Mucosa of descending colon (tissue), 3 donors: Measurements from ENCODE around the gene SMARCA2. TPM values are rescaled to one million over a fixed set of nuclear protein-coding genes. Genes with fewer than 3 reads are reported as not detected.

Experiments
- ATAC-seq: fragments of 200-7000 bp; cut with Tn5 transposase; one replicate; pipeline ENCODE4 v1.9.1; 2020; ENCODE audit warnings: mild to moderate bottlenecking, moderate library complexity
- DNase-seq, 3 donors: peaks; one replicate each; pipeline ENCODE4 v3.0.0-alpha.2; 2020
- H3K36me3 ChIP-seq: fragments of 200-600 bp; one replicate; pipeline ENCODE4 v1.8.0; 2021; ENCODE audit warnings: low read depth, mild to moderate bottlenecking
- H3K4me1 ChIP-seq: fragments of 200-600 bp; one replicate; pipeline ENCODE4 v1.8.0; 2021; ENCODE audit warnings: low read depth, mild to moderate bottlenecking
- H3K4me3 ChIP-seq: fragments of 200-600 bp; one replicate; pipeline ENCODE4 v1.8.0; 2021; ENCODE audit warnings: mild to moderate bottlenecking
- H3K9me3 ChIP-seq: fragments of 200-600 bp; one replicate; pipeline ENCODE4 v1.8.0; 2021; ENCODE audit warnings: mild to moderate bottlenecking
- intact Hi-C, 2 donors: fragments of 100-400 bp; cut with DNase I in 1 of 2; cut with micrococcal nuclease in 1 of 2; formaldehyde crosslinking; loops; one replicate each; pipeline versions ENCODE4 v1.11.0 to v1.11.1; 2022; cut with DNase I, micrococcal nuclease
- long read RNA-seq, 2 donors: library from polyadenylated mRNA; unstranded; transcript quantifications; one replicate each; pipeline ENCODE4 v2.0.0, GENCODE V29; 2019 to 2021
- total RNA-seq, 3 donors: library from RNA; stranded (reverse); fragmentation: NEBNext Ultra II Directional in 2 of 3; extraction: Animal tissue kit (Norgen Biotek cat#: 25700) in 2 of 3; gene quantifications; one replicate each; pipeline versions ENCODE4 v1.2.1 to v1.2.4, GENCODE V29; 2021 to 2023
- TF ChIP-seq, protein P1 (sequence below): fragments of 200-600 bp; IDR thresholded peaks from one replicate; pipeline ENCODE4 v1.8.0; 2022; ENCODE audit warnings: antibody characterized with exemption, mild to moderate bottlenecking
- donor health status: DM: no; HTN: no; CAD: no; lungs with moderate emphysema.
- donor health status: DM: no; HTN: no; CAD: no.
- donor health status: DM: no; HTN: yes; CAD: no.

Gene SMARCA2
- 100 to 1,000 TPM; 105 to 131 (median 117) TPM for total RNA-seq
- long read RNA-seq, donor 1, full-length matches to known transcripts: 2 of 47 reads
- long read RNA-seq, donor 1, partial matches to known transcripts: 37 of 47 reads
- long read RNA-seq, donor 1, other reads (novel, unspliced or antisense): 8 of 47 reads
- long read RNA-seq, donor 2, full-length matches to known transcripts: 2 of 2 reads
- long read RNA-seq, donor 2, partial matches to known transcripts: 0 of 2 reads
- long read RNA-seq, donor 2, other reads (novel, unspliced or antisense): 0 of 2 reads

GRCh38 chr9:2014696-2015580 lies at the start of gene SMARCA2:
TSS of gene SMARCA2 (plus strand) at chr9:2015347. CDS start at chr9:2029023, 13,676 bp downstream.
- no peaks in the 10 kb centered on the region for H3K9me3 ChIP-seq
- H3K4me3 ChIP-seq: peak within 1 kb of the TSS; percentile 64
- peaks cover 23% of the 10 kb centered on the region for H3K4me1 ChIP-seq
- DNase-seq: peak; percentile 99
- H3K36me3 ChIP-seq: no peaks in the 10 kb centered on the region
- peak; percentile 85 for ATAC-seq
- TF ChIP-seq, protein P1, sequence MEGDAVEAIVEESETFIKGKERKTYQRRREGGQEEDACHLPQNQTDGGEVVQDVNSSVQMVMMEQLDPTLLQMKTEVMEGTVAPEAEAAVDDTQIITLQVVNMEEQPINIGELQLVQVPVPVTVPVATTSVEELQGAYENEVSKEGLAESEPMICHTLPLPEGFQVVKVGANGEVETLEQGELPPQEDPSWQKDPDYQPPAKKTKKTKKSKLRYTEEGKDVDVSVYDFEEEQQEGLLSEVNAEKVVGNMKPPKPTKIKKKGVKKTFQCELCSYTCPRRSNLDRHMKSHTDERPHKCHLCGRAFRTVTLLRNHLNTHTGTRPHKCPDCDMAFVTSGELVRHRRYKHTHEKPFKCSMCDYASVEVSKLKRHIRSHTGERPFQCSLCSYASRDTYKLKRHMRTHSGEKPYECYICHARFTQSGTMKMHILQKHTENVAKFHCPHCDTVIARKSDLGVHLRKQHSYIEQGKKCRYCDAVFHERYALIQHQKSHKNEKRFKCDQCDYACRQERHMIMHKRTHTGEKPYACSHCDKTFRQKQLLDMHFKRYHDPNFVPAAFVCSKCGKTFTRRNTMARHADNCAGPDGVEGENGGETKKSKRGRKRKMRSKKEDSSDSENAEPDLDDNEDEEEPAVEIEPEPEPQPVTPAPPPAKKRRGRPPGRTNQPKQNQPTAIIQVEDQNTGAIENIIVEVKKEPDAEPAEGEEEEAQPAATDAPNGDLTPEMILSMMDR: peak; percentile 7
- intact Hi-C loops: no loop called here

GRCh38 chr9:1966725-1967366 lies 48.3 kb upstream of the SMARCA2 start:
- Histone ChIP-seq H3K9me3 (no peaks in the 10 kb centered on the region), H3K36me3 (no peaks in the 10 kb centered on the region), H3K4me3 (no peak overlapping the region), H3K4me1 (no peaks in the 10 kb centered on the region)
- TF ChIP-seq, protein P1: no peak
- ATAC-seq: no peak
- DNase-seq: no peak
- intact Hi-C loops: no loop called here

GRCh38 chr9:1969160-1969559 lies 46.0 kb upstream of the SMARCA2 start:
- ATAC-seq (no peak), DNase-seq (no peak)
- Histone ChIP-seq H3K4me3 (no peak overlapping the region), H3K4me1 (no peaks in the 10 kb centered on the region), H3K36me3 (no peaks in the 10 kb centered on the region), H3K9me3 (no peaks in the 10 kb centered on the region)
- TF ChIP-seq, protein P1: no peak
- intact Hi-C loops: no loop called here

GRCh38 chr9:1969898-1970297 lies 45.2 kb upstream of the SMARCA2 start:
- no peak for ATAC-seq
- intact Hi-C loops: no loop called here
- no peaks in the 10 kb centered on the region for H3K4me1 ChIP-seq

GRCh38 chr9:1972672-1973071 lies 42.5 kb upstream of the SMARCA2 start:
- no peak for DNase-seq
- Histone ChIP-seq H3K9me3 (no peaks in the 10 kb centered on the region), H3K4me3 (no peak overlapping the region), H3K4me1 (no peaks in the 10 kb centered on the region), H3K36me3 (no peaks in the 10 kb centered on the region)
- intact Hi-C loops: no loop called here
- TF ChIP-seq, protein P1: no peak
- no peak for ATAC-seq

More at GRCh38 chr9:1969898-1970297, 45.2 kb upstream of the SMARCA2 start:
- no peak for DNase-seq
- Histone ChIP-seq H3K36me3 (no peaks in the 10 kb centered on the region), H3K4me3 (no peak overlapping the region), H3K9me3 (no peaks in the 10 kb centered on the region)
- TF ChIP-seq, protein P1: no peak
